ENCODE data around the gene PPFIA1. TPM values are rescaled to one million over a fixed set of nuclear protein-coding genes. Genes with fewer than 3 reads are reported as not detected.

Gene PPFIA1
- total and polyA plus RNA-seq, 10 of the 15 experiments (the other 5 are each of a cell fraction or from before 2014, with no cell fraction given), result 5.2 to 26.2 (median 15.8) TPM

- FAIRE-seq (no peak), DNase-seq (ENCODE audit: low read depth, low spot score) (no peak), ATAC-seq (no peak)
- Histone ChIP-seq H3K4me1 (ENCODE audit: control insufficient read depth, insufficient read depth, low read length) (no peaks in the 10 kb centered on the region), H3K4me3 (no peak overlapping the region), H2AFZ (ENCODE audit: control insufficient read depth, low read depth, low read length) (no peak overlapping the region), H3K4me2 (ENCODE audit: control insufficient read depth, insufficient read depth) (no peak overlapping the region), H3K9ac (ENCODE audit: control insufficient read depth, insufficient read depth, low read length) (no peak overlapping the region), H4K20me1 (ENCODE audit: control insufficient read depth, insufficient read depth) (no peaks in the 10 kb centered on the region), H3K9me3 (replicated peaks; ENCODE audit: control insufficient read depth, insufficient read depth, low read length) (no peaks in the 10 kb centered on the region), H3K79me2 (ENCODE audit: control insufficient read depth, insufficient read depth, low read length) (no peaks in the 10 kb centered on the region), H3K36me3 (ENCODE audit: control insufficient read depth in 2 of 2, insufficient read depth in 2 of 2, low read length in 1 of 2) (peaks cover 13 to 15% of the 10 kb centered on the region in 2 experiments), H3K27ac (ENCODE audit: control insufficient read depth, insufficient read depth) (no peak overlapping the region), H3K27me3 (replicated peaks in 1 of 2; ENCODE audit: control insufficient read depth in 2 of 2, insufficient read depth in 2 of 2, low read length in 1 of 2) (no peaks in the 10 kb centered on the region)
- TF ChIP-seq ZNF592 (IDR thresholded peaks at IDR 0.05), result no peak
- no peak for TF ChIP-seq ZNF217 (IDR thresholded peaks at IDR 0.05)
- TF ChIP-seq ATF7 (IDR thresholded peaks at IDR 0.05; ENCODE audit: low read depth), result no peak
- no peak for TF ChIP-seq FOXM1 (IDR thresholded peaks at IDR 0.05; ENCODE audit: low read depth, low read length)
- no peak for TF ChIP-seq NRF1 (conservative IDR thresholded peaks at IDR 0.05; ENCODE audit: low read depth, low read length)
- no peak for TF ChIP-seq NFIC (IDR thresholded peaks at IDR 0.05; ENCODE audit: low read depth, low read length)
- TF ChIP-seq CTCF (IDR thresholded peaks at IDR 0.05 in 2 of 3, conservative IDR thresholded peaks at IDR 0.05 in 1 of 3; ENCODE audit: control insufficient read depth in 2 of 3, extremely low read depth in 1 of 3, insufficient read depth in 1 of 3, low read depth in 3 of 3, low read length in 3 of 3), result peak in 2 of 3 experiments; percentile 12 to 18; a peak in 2 of 6 replicates
- TSS peak; percentile 35 for BruUV-seq (replicated peaks)
- intact Hi-C loops (cut with micrococcal nuclease; ENCODE audit: unreplicated experiment) (no loop called here), in situ Hi-C loops (cut with MboI) (no loop called here)
- 82% methylated on average over 9 of the region's 9 CpGs for WGBS (ENCODE audit: insufficient coverage, insufficient replicate concordance, low lambda C conversion rate, missing lambda C conversion rate)
- POLR2A ChIA-PET, result no interaction called here
- CTCF ChIA-PET, result interaction anchor here (0.5 to 0.7 kb wide), 2 partner anchors 14 to 38 kb away, joined by 3 to 4 read pairs; no protein-coding TSS in a partner anchor
- RAD21 ChIA-PET (ENCODE audit: unreplicated experiment), result no interaction called here
- SMC1A ChIA-PET (ENCODE audit: uncharacterized antibody, unreplicated experiment), result interaction anchor here (0.7 kb wide), 1 partner anchor 684 kb away, joined by 3 read pairs; no protein-coding TSS in a partner anchor
Measured at GRCh38 chr11:70378506-70379134, 108.1 kb downstream of the PPFIA1 start.

Measured in GM12878 (cell line).